Neural cell (in vitro differentiated cells): ENCODE results near the gene ZBTB9. TPM values are rescaled to one million over a fixed set of nuclear protein-coding genes. Genes with fewer than 3 reads are reported as not detected.
A peak's percentile ranks its signal among the peaks of the same experiment; 100 is the strongest.

Source experiments
- H2AFZ ChIP-seq: fragments of 200-600, 300-800 bp; sonication (generic), shearing (Covaris generic); 2 replicates; pipeline ENCODE4 v1.6.0; 2014; ENCODE audit warnings: low read depth, mild to moderate bottlenecking, antibody characterized with exemption, low read length, moderate library complexity
- H3F3A ChIP-seq: fragments of 200-600 bp; shearing (Covaris generic); 2 replicates; pipeline ENCODE4 v1.6.1; 2016; ENCODE audit warnings: mild to moderate bottlenecking, moderate library complexity, mixed read lengths, antibody characterized with exemption, low read length; ENCODE audit not compliant: insufficient read depth, poor library complexity, severe bottlenecking
- H3K27ac ChIP-seq: fragments of 200-600, 300-800 bp; sonication (generic), shearing (Covaris generic); 2 replicates; pipeline ENCODE4 v1.5.1; 2014; ENCODE audit warnings: mild to moderate bottlenecking, low read length, moderate library complexity
- H3K27me3 ChIP-seq: fragments of 300-800, 200-600 bp; sonication (generic), shearing (Covaris generic); 2 replicates; pipeline ENCODE4 v1.6.0; 2014; ENCODE audit warnings: mild to moderate bottlenecking, low read depth, low read length, moderate library complexity; ENCODE audit not compliant: insufficient read depth
- H3K36me3 ChIP-seq: fragments of 300-800, 200-600 bp; sonication (generic), shearing (Covaris generic); 2 replicates; pipeline ENCODE4 v1.5.1; 2014; ENCODE audit warnings: mild to moderate bottlenecking, antibody characterized with exemption, low read length, moderate library complexity; ENCODE audit not compliant: insufficient read depth
- H3K4me2 ChIP-seq: fragments of 300-800, 200-600 bp; sonication (generic), shearing (Covaris generic); 2 replicates; pipeline ENCODE4 v1.6.0; 2014; ENCODE audit warnings: mild to moderate bottlenecking, low read length
- H3K4me3 ChIP-seq: fragments of 300-800, 200-600 bp; sonication (generic), shearing (Covaris generic); 2 replicates; pipeline ENCODE4 v1.5.1; 2014; ENCODE audit warnings: mild to moderate bottlenecking, low read length, moderate library complexity
- H3K79me2 ChIP-seq: fragments of 200-600 bp; shearing (Covaris generic); replicated peaks from 2 replicates; pipeline ENCODE4 v1.6.0; 2014; ENCODE audit warnings: mild to moderate bottlenecking, low read length, moderate library complexity; ENCODE audit not compliant: insufficient read depth
- H3K9ac ChIP-seq: fragments of 300-800, 200-600 bp; sonication (generic), shearing (Covaris generic); 2 replicates; pipeline ENCODE4 v1.6.1; 2016; ENCODE audit warnings: mild to moderate bottlenecking, low read length, mixed read lengths
- H3K9me2 ChIP-seq: fragments of 200-600 bp; shearing (Covaris generic); 2 replicates; pipeline ENCODE4 v1.6.1; 2016; ENCODE audit warnings: mild to moderate bottlenecking, low read length, mixed read lengths; ENCODE audit not compliant: insufficient read depth
- H3K9me3 ChIP-seq: fragments of 200-600, 300-800 bp; sonication (generic), shearing (Covaris generic); 2 replicates; pipeline ENCODE4 v1.6.1; 2016; ENCODE audit warnings: mild to moderate bottlenecking, mixed run types, low read length, moderate library complexity, mixed read lengths
- H4K20me1 ChIP-seq: fragments of 200-600 bp; shearing (Covaris generic); 2 replicates; pipeline ENCODE4 v1.6.1; 2016; ENCODE audit warnings: mild to moderate bottlenecking, mixed run types; ENCODE audit not compliant: insufficient read depth
- EP300 ChIP-seq: fragments of 450-650 bp; conservative IDR thresholded peaks from 2 replicates; pipeline ENCODE4 v1.6.1; 2014; ENCODE audit warnings: antibody characterized with exemption, mild to moderate bottlenecking, moderate library complexity; ENCODE audit not compliant: poor library complexity, severe bottlenecking
- EZH2 ChIP-seq: fragments of 200-600, 300-800 bp; shearing (Covaris generic), sonication (generic); IDR thresholded peaks from 2 replicates; pipeline ENCODE4 v1.6.1; 2014; ENCODE audit warnings: antibody characterized with exemption, low read length, borderline replicate concordance, mild to moderate bottlenecking; ENCODE audit not compliant: insufficient read depth, poor library complexity, severe bottlenecking
- MXI1 ChIP-seq: fragments of 450-650 bp; conservative IDR thresholded peaks from 2 replicates; pipeline ENCODE4 v1.6.1; 2014; ENCODE audit warnings: antibody characterized with exemption, mild to moderate bottlenecking; ENCODE audit not compliant: poor library complexity, severe bottlenecking
- POLR2AphosphoS5 ChIP-seq: IDR thresholded peaks from 2 replicates; pipeline ENCODE4 v1.6.1; 2012
- RAD21 ChIP-seq: fragments of 450-650 bp; conservative IDR thresholded peaks from 2 replicates; pipeline ENCODE4 v1.6.1; 2014; ENCODE audit warnings: antibody characterized with exemption, mild to moderate bottlenecking, moderate library complexity
- SMC3 ChIP-seq: fragments of 450-650 bp; conservative IDR thresholded peaks from 2 replicates; pipeline ENCODE4 v1.6.1; 2014; ENCODE audit warnings: antibody characterized with exemption, mild to moderate bottlenecking, moderate library complexity; ENCODE audit not compliant: poor library complexity
- TAF1 ChIP-seq: IDR thresholded peaks from 2 replicates; pipeline ENCODE4 v1.6.1; 2012; ENCODE audit warnings: low read depth
- polyA plus RNA-seq: library from polyadenylated mRNA; depleted of rRNA; stranded (reverse); fragments of >200 nt; gene quantifications from 2 replicates; pipeline ENCODE4 v1.2.3, GENCODE V29; 2014
- TF ChIP-seq, protein P1 (sequence below): fragments of 450-650 bp; IDR thresholded peaks from 2 replicates; pipeline ENCODE4 v1.5.1; 2014; ENCODE audit warnings: antibody characterized with exemption, mild to moderate bottlenecking, moderate library complexity; ENCODE audit not compliant: poor library complexity, severe bottlenecking
- TF ChIP-seq, protein P2 (sequence below): IDR thresholded peaks from 2 replicates; pipeline ENCODE4 v1.6.1; 2012; ENCODE audit warnings: borderline replicate concordance

Gene ZBTB9
- polyA plus RNA-seq, 1 donor from 2014 or later, result 7.7 TPM

- Histone ChIP-seq H3K9me2 (no peaks in the 10 kb centered on the region), H3F3A (peaks cover 5% of the 10 kb centered on the region), H3K27me3 (no peaks in the 10 kb centered on the region), H3K9me3 (no peaks in the 10 kb centered on the region), H3K4me3 (peak overlapping the region; percentile 87), H3K4me2 (peak overlapping the region; percentile 95), H3K79me2 (peaks cover 43% of the 10 kb centered on the region), H4K20me1 (no peaks in the 10 kb centered on the region), H3K9ac (peak overlapping the region; percentile 81), H3K27ac (peak overlapping the region; percentile 81), H2AFZ (no peak overlapping the region), H3K36me3 (no peaks in the 10 kb centered on the region)
- TF ChIP-seq TAF1 (no peak), EP300 (no peak), EZH2 (no peak), POLR2AphosphoS5 (no peak), RAD21 (no peak), SMC3 (peak; percentile 15), MXI1 (peak; percentile 89)
- TF ChIP-seq, protein P1, sequence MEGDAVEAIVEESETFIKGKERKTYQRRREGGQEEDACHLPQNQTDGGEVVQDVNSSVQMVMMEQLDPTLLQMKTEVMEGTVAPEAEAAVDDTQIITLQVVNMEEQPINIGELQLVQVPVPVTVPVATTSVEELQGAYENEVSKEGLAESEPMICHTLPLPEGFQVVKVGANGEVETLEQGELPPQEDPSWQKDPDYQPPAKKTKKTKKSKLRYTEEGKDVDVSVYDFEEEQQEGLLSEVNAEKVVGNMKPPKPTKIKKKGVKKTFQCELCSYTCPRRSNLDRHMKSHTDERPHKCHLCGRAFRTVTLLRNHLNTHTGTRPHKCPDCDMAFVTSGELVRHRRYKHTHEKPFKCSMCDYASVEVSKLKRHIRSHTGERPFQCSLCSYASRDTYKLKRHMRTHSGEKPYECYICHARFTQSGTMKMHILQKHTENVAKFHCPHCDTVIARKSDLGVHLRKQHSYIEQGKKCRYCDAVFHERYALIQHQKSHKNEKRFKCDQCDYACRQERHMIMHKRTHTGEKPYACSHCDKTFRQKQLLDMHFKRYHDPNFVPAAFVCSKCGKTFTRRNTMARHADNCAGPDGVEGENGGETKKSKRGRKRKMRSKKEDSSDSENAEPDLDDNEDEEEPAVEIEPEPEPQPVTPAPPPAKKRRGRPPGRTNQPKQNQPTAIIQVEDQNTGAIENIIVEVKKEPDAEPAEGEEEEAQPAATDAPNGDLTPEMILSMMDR, result peak; percentile 59
- TF ChIP-seq, protein P2, sequence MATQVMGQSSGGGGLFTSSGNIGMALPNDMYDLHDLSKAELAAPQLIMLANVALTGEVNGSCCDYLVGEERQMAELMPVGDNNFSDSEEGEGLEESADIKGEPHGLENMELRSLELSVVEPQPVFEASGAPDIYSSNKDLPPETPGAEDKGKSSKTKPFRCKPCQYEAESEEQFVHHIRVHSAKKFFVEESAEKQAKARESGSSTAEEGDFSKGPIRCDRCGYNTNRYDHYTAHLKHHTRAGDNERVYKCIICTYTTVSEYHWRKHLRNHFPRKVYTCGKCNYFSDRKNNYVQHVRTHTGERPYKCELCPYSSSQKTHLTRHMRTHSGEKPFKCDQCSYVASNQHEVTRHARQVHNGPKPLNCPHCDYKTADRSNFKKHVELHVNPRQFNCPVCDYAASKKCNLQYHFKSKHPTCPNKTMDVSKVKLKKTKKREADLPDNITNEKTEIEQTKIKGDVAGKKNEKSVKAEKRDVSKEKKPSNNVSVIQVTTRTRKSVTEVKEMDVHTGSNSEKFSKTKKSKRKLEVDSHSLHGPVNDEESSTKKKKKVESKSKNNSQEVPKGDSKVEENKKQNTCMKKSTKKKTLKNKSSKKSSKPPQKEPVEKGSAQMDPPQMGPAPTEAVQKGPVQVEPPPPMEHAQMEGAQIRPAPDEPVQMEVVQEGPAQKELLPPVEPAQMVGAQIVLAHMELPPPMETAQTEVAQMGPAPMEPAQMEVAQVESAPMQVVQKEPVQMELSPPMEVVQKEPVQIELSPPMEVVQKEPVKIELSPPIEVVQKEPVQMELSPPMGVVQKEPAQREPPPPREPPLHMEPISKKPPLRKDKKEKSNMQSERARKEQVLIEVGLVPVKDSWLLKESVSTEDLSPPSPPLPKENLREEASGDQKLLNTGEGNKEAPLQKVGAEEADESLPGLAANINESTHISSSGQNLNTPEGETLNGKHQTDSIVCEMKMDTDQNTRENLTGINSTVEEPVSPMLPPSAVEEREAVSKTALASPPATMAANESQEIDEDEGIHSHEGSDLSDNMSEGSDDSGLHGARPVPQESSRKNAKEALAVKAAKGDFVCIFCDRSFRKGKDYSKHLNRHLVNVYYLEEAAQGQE, result no peak
These were observed 26.0 kb upstream of the ZBTB9 start for GRCh38 chr6:33428224-33428965.

GRCh38 chr6:33428966-33429749 lies 25.2 kb upstream of the ZBTB9 start:
- peak overlapping the region; percentile 81 for H3K27ac ChIP-seq
- H3K4me3 ChIP-seq, result peak overlapping the region; percentile 87
- peak overlapping the region; percentile 95 for H3K4me2 ChIP-seq
- no peak for TF ChIP-seq TAF1
- H2AFZ ChIP-seq, result no peak overlapping the region
- H4K20me1 ChIP-seq, result no peaks in the 10 kb centered on the region
- H3K27me3 ChIP-seq, result no peaks in the 10 kb centered on the region
- peaks cover 5% of the 10 kb centered on the region for H3F3A ChIP-seq
- no peaks in the 10 kb centered on the region for H3K36me3 ChIP-seq
- H3K9me2 ChIP-seq, result no peaks in the 10 kb centered on the region
- peaks cover 42% of the 10 kb centered on the region for H3K79me2 ChIP-seq
- no peaks in the 10 kb centered on the region for H3K9me3 ChIP-seq
- peak overlapping the region; percentile 81 for H3K9ac ChIP-seq
